ENCODE data around the gene IDUA. TPM values are rescaled to one million over a fixed set of nuclear protein-coding genes. Genes with fewer than 3 reads are reported as not detected.

Gene IDUA
- polyA plus RNA-seq, 1 donor (not counting 4 experiments of a cell fraction or from before 2014, with no cell fraction given), result 1.2 TPM

DNA sequence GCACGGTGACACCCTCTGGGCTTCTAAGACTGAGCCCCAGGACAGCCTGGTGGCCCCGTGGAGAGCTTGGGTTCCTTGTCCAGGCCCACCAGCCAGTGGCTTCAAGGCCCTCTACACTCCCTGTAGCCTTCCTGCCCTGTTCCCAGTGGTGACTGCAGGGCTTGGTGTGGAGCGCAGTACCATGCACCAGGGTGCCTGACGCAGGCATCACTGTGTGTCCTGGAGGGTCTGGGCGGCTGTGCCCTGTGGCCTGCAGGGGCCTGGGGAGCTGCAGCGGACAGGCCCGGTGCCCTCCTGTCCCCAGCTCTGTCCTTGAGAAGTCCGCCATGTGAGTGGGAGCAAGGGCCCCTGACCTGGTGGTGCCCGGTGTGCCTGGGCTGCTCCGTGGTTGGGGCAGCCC, 28.9 kb downstream of the IDUA start:
- dilution Hi-C loops (cut with MboI; ENCODE audit: extremely low pct_ligation_motif_present, low sequenced_read_pairs), result no loop called here
- no peaks in the 10 kb centered on the region for H3K9me1 ChIP-seq (ENCODE audit: control insufficient read depth, extremely low read depth, insufficient read depth, low read length)
- peaks cover under 1% of the 10 kb centered on the region for H3K4me1 ChIP-seq (ENCODE audit: control insufficient read depth, extremely low read depth, insufficient read depth, low read length)

DNA sequence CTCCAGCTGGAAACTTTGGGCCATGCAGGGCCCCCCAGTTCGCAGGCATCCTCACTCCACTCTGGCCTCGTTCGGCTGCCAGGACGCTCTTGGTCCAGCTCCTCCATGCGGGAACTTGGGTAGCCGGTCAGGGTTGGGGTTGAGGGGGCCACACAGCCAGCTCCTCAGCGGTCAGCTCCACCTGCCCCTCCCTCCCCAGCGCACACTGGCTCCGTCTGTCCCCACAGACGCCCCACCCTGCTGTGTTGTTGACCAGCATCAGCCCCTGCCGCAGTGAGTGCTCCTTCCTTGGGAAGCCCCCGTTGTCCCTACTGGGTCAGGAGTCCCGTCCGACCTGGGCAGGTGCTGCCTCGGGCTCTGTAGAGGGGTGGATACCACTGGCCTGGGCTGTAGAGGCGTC, 30.4 kb downstream of the IDUA start:
- Histone ChIP-seq H4K20me1 (ENCODE audit: control insufficient read depth, extremely low read depth, insufficient read depth, low read length) (peaks cover 2% of the 10 kb centered on the region), H3K79me2 (ENCODE audit: control insufficient read depth, insufficient read depth, low read length) (no peaks in the 10 kb centered on the region), H2AFZ (ENCODE audit: control insufficient read depth, low read length) (no peak overlapping the region), H3K36me3 (ENCODE audit: control insufficient read depth in 2 of 2, extremely low read depth in 1 of 2, insufficient read depth in 2 of 2, low read length in 2 of 2) (no peaks in the 10 kb centered on the region), H3K4me2 (ENCODE audit: control insufficient read depth, extremely low read depth, insufficient read depth, low read depth, low read length) (no peak overlapping the region), H3K9ac (ENCODE audit: control insufficient read depth, extremely low read depth, insufficient read depth, low read length) (no peak overlapping the region), H3K4me1 (ENCODE audit: control insufficient read depth, extremely low read depth, insufficient read depth, low read length) (no peaks in the 10 kb centered on the region), H3K9me3 (ENCODE audit: control insufficient read depth, low read depth, low read length) (no peaks in the 10 kb centered on the region), H3K4me3 (ENCODE audit: control insufficient read depth in 2 of 3, extremely low read depth in 1 of 3, insufficient read depth in 2 of 3, low read depth in 1 of 3, low read length in 3 of 3) (no peak overlapping the region), H3K9me1 (ENCODE audit: control insufficient read depth, extremely low read depth, insufficient read depth, low read length) (no peaks in the 10 kb centered on the region), H3K27ac (ENCODE audit: control insufficient read depth, insufficient read depth, low read length) (no peak overlapping the region), H3K27me3 (ENCODE audit: control insufficient read depth, extremely low read depth, insufficient read depth, low read length) (no peaks in the 10 kb centered on the region)
- FAIRE-seq (no peak), DNase-seq (ENCODE audit: low read depth, low spot score) (no peak)
- TF ChIP-seq EZH2 (IDR thresholded peaks at IDR 0.05; ENCODE audit: low read length), result no peak
- TF ChIP-seq, protein P1, sequence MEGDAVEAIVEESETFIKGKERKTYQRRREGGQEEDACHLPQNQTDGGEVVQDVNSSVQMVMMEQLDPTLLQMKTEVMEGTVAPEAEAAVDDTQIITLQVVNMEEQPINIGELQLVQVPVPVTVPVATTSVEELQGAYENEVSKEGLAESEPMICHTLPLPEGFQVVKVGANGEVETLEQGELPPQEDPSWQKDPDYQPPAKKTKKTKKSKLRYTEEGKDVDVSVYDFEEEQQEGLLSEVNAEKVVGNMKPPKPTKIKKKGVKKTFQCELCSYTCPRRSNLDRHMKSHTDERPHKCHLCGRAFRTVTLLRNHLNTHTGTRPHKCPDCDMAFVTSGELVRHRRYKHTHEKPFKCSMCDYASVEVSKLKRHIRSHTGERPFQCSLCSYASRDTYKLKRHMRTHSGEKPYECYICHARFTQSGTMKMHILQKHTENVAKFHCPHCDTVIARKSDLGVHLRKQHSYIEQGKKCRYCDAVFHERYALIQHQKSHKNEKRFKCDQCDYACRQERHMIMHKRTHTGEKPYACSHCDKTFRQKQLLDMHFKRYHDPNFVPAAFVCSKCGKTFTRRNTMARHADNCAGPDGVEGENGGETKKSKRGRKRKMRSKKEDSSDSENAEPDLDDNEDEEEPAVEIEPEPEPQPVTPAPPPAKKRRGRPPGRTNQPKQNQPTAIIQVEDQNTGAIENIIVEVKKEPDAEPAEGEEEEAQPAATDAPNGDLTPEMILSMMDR (optimal IDR thresholded peaks at IDR 0.05 in 1 of 3, IDR thresholded peaks at IDR 0.05 in 1 of 3, conservative IDR thresholded peaks at IDR 0.05 in 1 of 3; ENCODE audit: extremely low read depth in 1 of 3, insufficient read depth in 2 of 3, low read length in 3 of 3), result no peak
- dilution Hi-C loops (cut with MboI; ENCODE audit: extremely low pct_ligation_motif_present, low sequenced_read_pairs), result no loop called here

More for the DNA sequence above, 28.9 kb downstream of the IDUA start:
- FAIRE-seq (no peak), DNase-seq (ENCODE audit: low read depth, low spot score) (no peak)
- Histone ChIP-seq H3K4me3 (ENCODE audit: control insufficient read depth in 2 of 3, extremely low read depth in 1 of 3, insufficient read depth in 2 of 3, low read depth in 1 of 3, low read length in 3 of 3) (no peak overlapping the region), H3K27me3 (ENCODE audit: control insufficient read depth, extremely low read depth, insufficient read depth, low read length) (no peaks in the 10 kb centered on the region), H3K36me3 (ENCODE audit: control insufficient read depth in 2 of 2, extremely low read depth in 1 of 2, insufficient read depth in 2 of 2, low read length in 2 of 2) (no peaks in the 10 kb centered on the region), H4K20me1 (ENCODE audit: control insufficient read depth, extremely low read depth, insufficient read depth, low read length) (peaks cover 2% of the 10 kb centered on the region), H3K27ac (ENCODE audit: control insufficient read depth, insufficient read depth, low read length) (no peak overlapping the region), H3K9ac (ENCODE audit: control insufficient read depth, extremely low read depth, insufficient read depth, low read length) (no peak overlapping the region), H3K9me3 (ENCODE audit: control insufficient read depth, low read depth, low read length) (no peaks in the 10 kb centered on the region), H3K4me2 (ENCODE audit: control insufficient read depth, extremely low read depth, insufficient read depth, low read depth, low read length) (no peak overlapping the region), H3K79me2 (ENCODE audit: control insufficient read depth, insufficient read depth, low read length) (no peaks in the 10 kb centered on the region), H2AFZ (ENCODE audit: control insufficient read depth, low read length) (no peak overlapping the region)
- no peak for TF ChIP-seq EZH2 (IDR thresholded peaks at IDR 0.05; ENCODE audit: low read length)
- TF ChIP-seq, protein P1 (optimal IDR thresholded peaks at IDR 0.05 in 1 of 3, IDR thresholded peaks at IDR 0.05 in 1 of 3, conservative IDR thresholded peaks at IDR 0.05 in 1 of 3; ENCODE audit: extremely low read depth in 1 of 3, insufficient read depth in 2 of 3, low read length in 3 of 3), result no peak
